Transverse colon (tissue), 4 donors: ENCODE results near the gene CCSER2. TPM values are rescaled to one million over a fixed set of nuclear protein-coding genes. Genes with fewer than 3 reads are reported as not detected.

Experiments
- DNase-seq: peaks from one replicate; pipeline ENCODE4 v3.0.0-alpha.2; 2019
- H3K27ac ChIP-seq, 4 donors: fragments of 200-600 bp; sonication (generic); 2 replicates each; pipeline ENCODE4 v1.5.1; 2016 to 2018; ENCODE audit warnings: inconsistent platforms in 4 of 4
- H3K27me3 ChIP-seq: fragments of 200-600 bp; sonication (generic); 2 replicates; pipeline ENCODE4 v1.5.1; 2017; ENCODE audit warnings: inconsistent platforms
- H3K36me3 ChIP-seq, 4 donors: fragments of 200-600 bp; sonication (generic); 2 replicates each; pipeline ENCODE4 v1.5.1; 2017 to 2019; ENCODE audit warnings: inconsistent platforms in 4 of 4
- H3K4me1 ChIP-seq, 4 donors: fragments of 200-600 bp; sonication (generic); 2 replicates each; pipeline ENCODE4 v1.5.1; 2017 to 2020; ENCODE audit warnings: inconsistent platforms in 4 of 4
- H3K4me3 ChIP-seq, 4 donors: fragments of 200-600 bp; sonication (generic); 1 replicate in 1 of 4; 2 replicates in 3 of 4; pipeline versions ENCODE4 v1.5.1 to v1.6.1; 2017 to 2019; ENCODE audit warnings: inconsistent platforms in 4 of 4
- H3K9me3 ChIP-seq, 2 donors: fragments of 200-600 bp; sonication (generic); 2 replicates each; pipeline ENCODE4 v1.5.1; 2017 to 2019; ENCODE audit warnings: inconsistent platforms in 2 of 2
- EP300 ChIP-seq: sonication (generic); formaldehyde crosslinking; IDR thresholded peaks from one replicate; pipeline ENCODE4 v1.6.1; 2017; ENCODE audit warnings: antibody characterized with exemption, low read depth
- POLR2A ChIP-seq: fragments of 450-650 bp; IDR thresholded peaks from one replicate; pipeline ENCODE4 v1.6.1; 2016; ENCODE audit warnings: antibody characterized with exemption, mild to moderate bottlenecking, moderate library complexity
- POLR2AphosphoS5 ChIP-seq, 3 donors: sonication (generic); formaldehyde crosslinking; IDR thresholded peaks; one replicate each; pipeline ENCODE4 v1.6.1; 2016; ENCODE audit warnings: antibody characterized with exemption in 3 of 3
- WGBS, 2 donors: methylation state at CpG; one replicate each; pipeline ENCODE4 v1.1.5; 2018; ENCODE audit warnings: low coverage in 1 of 2; 5-methylcytosine and 5-hydroxymethylcytosine counted together
- in situ Hi-C, 4 donors: fragments of 200-750 bp; cut with MboI; loops; one replicate each; pipeline versions ENCODE4 v1.15.0 to v1.15.1; 2017; ENCODE audit warnings: low sequenced_read_pairs in 3 of 4, low pct_ligation_motif_present in 1 of 4, low pct_unique_long_range_greater_than_20kb in 1 of 4
- intact Hi-C: fragments of 100-400 bp; cut with DNase I; formaldehyde crosslinking; loops from one replicate; pipeline ENCODE4 v1.15.1; 2023; ENCODE audit warnings: low total_unique reads
- total RNA-seq, 4 donors: library from RNA; depleted of rRNA; stranded (reverse); fragments of >200 nt; gene quantifications; one replicate each; pipeline ENCODE4 v1.1.0, GENCODE V29; 2016
- TF ChIP-seq, protein P1 (sequence below), 5 experiments: fragments of 200-600 bp in 3 of 5; fragments of 450-650 bp in 2 of 5; sonication (generic) in 3 of 5; IDR thresholded peaks; 1 replicate in 2 of 5; 2 replicates in 3 of 5; pipeline ENCODE4 v1.5.1; 2016 to 2017; ENCODE audit warnings: antibody characterized with exemption in 5 of 5, inconsistent platforms in 3 of 5, mild to moderate bottlenecking in 2 of 5, moderate library complexity in 1 of 5

Gene CCSER2
- total RNA-seq, 4 donors from 2014 or later, result 20.9 to 45.6 (median 33.7) TPM

DNA sequence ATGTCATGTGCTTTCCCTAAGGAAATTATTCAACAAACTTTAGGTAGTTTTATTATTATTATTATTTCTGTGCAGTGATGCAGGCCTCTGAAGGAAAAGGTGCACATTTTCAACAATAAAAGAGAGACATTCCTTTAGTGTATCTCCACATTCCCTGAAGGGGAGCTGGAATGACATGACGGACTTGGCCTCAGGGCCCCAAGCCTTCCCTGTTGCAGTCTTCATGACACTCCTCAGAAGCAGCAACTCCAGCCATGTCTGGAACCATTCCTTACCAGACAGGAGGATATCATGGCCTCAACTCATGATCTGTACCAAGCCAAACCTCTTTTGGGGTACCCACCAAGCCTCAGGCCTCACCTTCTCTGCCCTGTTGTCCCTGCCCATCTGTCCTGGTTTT is 35.2 kb upstream of the CCSER2 start:
- in situ Hi-C loops, result no loop called here
- Histone ChIP-seq H3K27me3 (no peaks in the 10 kb centered on the region), H3K27ac (no peak overlapping the region), H3K9me3 (no peaks in the 10 kb centered on the region), H3K36me3 (no peaks in the 10 kb centered on the region), H3K4me3 (no peak overlapping the region), H3K4me1 (no peaks in the 10 kb centered on the region)
- TF ChIP-seq POLR2AphosphoS5 (IDR thresholded peaks at IDR 0.05) (no peak), POLR2A (no peak), EP300 (no peak)
- TF ChIP-seq, protein P1, sequence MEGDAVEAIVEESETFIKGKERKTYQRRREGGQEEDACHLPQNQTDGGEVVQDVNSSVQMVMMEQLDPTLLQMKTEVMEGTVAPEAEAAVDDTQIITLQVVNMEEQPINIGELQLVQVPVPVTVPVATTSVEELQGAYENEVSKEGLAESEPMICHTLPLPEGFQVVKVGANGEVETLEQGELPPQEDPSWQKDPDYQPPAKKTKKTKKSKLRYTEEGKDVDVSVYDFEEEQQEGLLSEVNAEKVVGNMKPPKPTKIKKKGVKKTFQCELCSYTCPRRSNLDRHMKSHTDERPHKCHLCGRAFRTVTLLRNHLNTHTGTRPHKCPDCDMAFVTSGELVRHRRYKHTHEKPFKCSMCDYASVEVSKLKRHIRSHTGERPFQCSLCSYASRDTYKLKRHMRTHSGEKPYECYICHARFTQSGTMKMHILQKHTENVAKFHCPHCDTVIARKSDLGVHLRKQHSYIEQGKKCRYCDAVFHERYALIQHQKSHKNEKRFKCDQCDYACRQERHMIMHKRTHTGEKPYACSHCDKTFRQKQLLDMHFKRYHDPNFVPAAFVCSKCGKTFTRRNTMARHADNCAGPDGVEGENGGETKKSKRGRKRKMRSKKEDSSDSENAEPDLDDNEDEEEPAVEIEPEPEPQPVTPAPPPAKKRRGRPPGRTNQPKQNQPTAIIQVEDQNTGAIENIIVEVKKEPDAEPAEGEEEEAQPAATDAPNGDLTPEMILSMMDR (IDR thresholded peaks at IDR 0.05), result no peak
- 88 to 93% methylated on average over 1 of the region's 1 CpG for WGBS, 2 donors
- intact Hi-C loops, result no loop called here
- no peak for DNase-seq

- intact Hi-C loops, result no loop called here
- Histone ChIP-seq H3K4me3 (no peak overlapping the region), H3K9me3 (no peaks in the 10 kb centered on the region), H3K27ac (no peak overlapping the region), H3K27me3 (no peaks in the 10 kb centered on the region), H3K36me3 (no peaks in the 10 kb centered on the region), H3K4me1 (no peaks in the 10 kb centered on the region)
- 89 to 100% methylated on average over 1 to 4 of the region's 4 CpGs for WGBS, 2 donors
- in situ Hi-C loops, result no loop called here
- TF ChIP-seq, protein P1 (IDR thresholded peaks at IDR 0.05), result no peak
- TF ChIP-seq POLR2A, result no peak
- TF ChIP-seq EP300, result no peak
- no peak for TF ChIP-seq POLR2AphosphoS5 (IDR thresholded peaks at IDR 0.05)
- DNase-seq, result no peak
These were observed 34.8 kb upstream of the CCSER2 start for GRCh38 chr10:84293574-84294016.

GRCh38 chr10:84294766-84295447 is 33.5 kb upstream of the CCSER2 start:
- no peak for DNase-seq
- whole genome bisulfite sequencing, 2 donors, result 90 to 100% methylated on average over 1 of the region's 1 CpG
- in situ Hi-C loops, result no loop called here
- Histone ChIP-seq H3K27me3 (no peaks in the 10 kb centered on the region), H3K9me3 (no peaks in the 10 kb centered on the region), H3K36me3 (no peaks in the 10 kb centered on the region), H3K4me1 (no peaks in the 10 kb centered on the region), H3K27ac (no peak overlapping the region), H3K4me3 (no peak overlapping the region)
- TF ChIP-seq POLR2AphosphoS5 (IDR thresholded peaks at IDR 0.05), result no peak
- no peak for TF ChIP-seq EP300
- no peak for TF ChIP-seq POLR2A
- TF ChIP-seq, protein P1 (IDR thresholded peaks at IDR 0.05), result no peak
- intact Hi-C loops, result no loop called here

DNA sequence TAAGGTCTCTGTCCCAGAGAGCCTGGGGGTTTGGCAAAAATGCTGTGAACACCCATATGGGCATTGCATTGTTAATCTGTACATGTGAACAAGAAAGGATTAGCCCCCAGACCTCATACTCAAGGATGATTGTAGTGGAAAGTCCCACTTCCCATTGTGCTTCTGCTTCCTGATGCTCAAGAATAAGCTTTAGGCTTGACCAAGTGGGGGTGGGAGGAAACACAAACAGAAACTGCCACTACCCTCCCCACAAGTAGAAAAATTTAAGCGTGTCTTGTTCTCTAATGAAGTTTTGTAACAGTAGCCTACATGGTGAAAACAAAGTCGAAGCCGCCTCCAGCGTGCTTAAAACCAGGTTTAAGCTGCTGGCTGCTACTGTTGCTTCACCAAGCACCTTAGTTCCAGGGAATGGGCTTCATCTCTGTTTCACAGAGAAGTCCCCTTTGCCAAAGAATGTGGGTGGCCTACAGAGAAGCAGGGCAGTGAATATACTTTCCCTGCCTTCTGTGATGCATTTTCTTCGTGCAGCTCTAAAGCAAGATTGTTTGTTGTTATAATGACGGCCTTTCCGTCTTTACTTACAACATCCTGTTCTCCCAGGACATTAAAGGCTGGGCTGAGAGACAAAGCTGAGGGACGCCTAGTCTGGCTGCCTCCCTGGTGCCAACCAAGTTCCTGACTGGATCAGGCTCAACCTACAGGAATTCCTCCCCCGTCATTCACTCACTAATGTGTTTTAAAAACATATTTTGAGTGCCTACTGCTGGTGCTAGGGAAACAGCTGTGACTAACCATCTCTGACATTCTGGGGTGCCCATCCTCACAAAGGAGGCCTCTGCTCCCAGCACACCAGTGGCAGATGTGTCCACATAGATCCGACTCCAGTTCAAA is 32.1 kb upstream of the CCSER2 start:
- H3K27ac ChIP-seq, result no peak overlapping the region

More for the DNA sequence above, 32.1 kb upstream of the CCSER2 start:
- Histone ChIP-seq H3K4me3 (no peak overlapping the region), H3K9me3 (no peaks in the 10 kb centered on the region), H3K4me1 (no peaks in the 10 kb centered on the region), H3K27me3 (no peaks in the 10 kb centered on the region), H3K36me3 (no peaks in the 10 kb centered on the region)
- in situ Hi-C loops (no loop called here), intact Hi-C loops (no loop called here)
- no peak for DNase-seq
- TF ChIP-seq POLR2AphosphoS5 (IDR thresholded peaks at IDR 0.05), result no peak
- no peak for TF ChIP-seq EP300
- TF ChIP-seq, protein P1 (IDR thresholded peaks at IDR 0.05), result no peak
- no peak for TF ChIP-seq POLR2A
- 82 to 100% methylated on average over 1 to 10 of the region's 10 CpGs for WGBS, 2 donors
